ENCODE data around the gene CAPN12. TPM values are rescaled to one million over a fixed set of nuclear protein-coding genes. Genes with fewer than 3 reads are reported as not detected.
"Not testable (repeated sequence)": the region's sequence is repeated elsewhere in the genome, so short reads cannot be mapped to it uniquely, and the experiment has no call there.

CAPN12 gene
- total and polyA plus RNA-seq, 4 experiments from 2014 or later: 3.9 to 19.5 (median 13.3) TPM

- DNase-seq: no peak
- Mint-ChIP-seq H3K9me3 (peaks cover 0 to 2% (median 0%) of the 10 kb centered on the region in 8 donors), H3K36me3 (no peaks in the 10 kb centered on the region), H3K27me3 (peaks cover 0 to 2% of the 10 kb centered on the region in 2 donors), H3K4me3 (no peak overlapping the region), H3K4me1 (no peaks in the 10 kb centered on the region), H3K27ac (no peak overlapping the region)
- intact Hi-C loops (cut with micrococcal nuclease): no loop called here
- Histone ChIP-seq H3K4me3 (ENCODE audit: low read length in 2 of 2) (no peak overlapping the region), H3K9me3 (ENCODE audit: control insufficient read depth in 1 of 2, low read length in 2 of 2) (no peaks in the 10 kb centered on the region), H3K4me1 (ENCODE audit: insufficient read depth, low read length) (no peaks in the 10 kb centered on the region), H3K36me3 (ENCODE audit: insufficient read depth, low read length) (no peaks in the 10 kb centered on the region), H3K27ac (ENCODE audit: low read depth, low read length) (no peak overlapping the region), H3K27me3 (ENCODE audit: insufficient read depth, low read length) (no peaks in the 10 kb centered on the region)
- POLR2A ChIA-PET (ENCODE audit: partially characterized antibody): no interaction called here
- CTCF ChIA-PET (ENCODE audit: partially characterized antibody): no interaction called here
Observed at GRCh38 chr19:38780443-38780842, 36.2 kb upstream of the CAPN12 start.

GRCh38 chr19:38778733-38779132, 34.5 kb upstream of the CAPN12 start:
- Histone ChIP-seq H3K4me1 (ENCODE audit: insufficient read depth, low read length) (no peaks in the 10 kb centered on the region), H3K27ac (ENCODE audit: low read depth, low read length) (no peak overlapping the region), H3K9me3 (ENCODE audit: control insufficient read depth in 1 of 2, low read length in 2 of 2) (no peaks in the 10 kb centered on the region), H3K27me3 (ENCODE audit: insufficient read depth, low read length) (no peaks in the 10 kb centered on the region), H3K4me3 (ENCODE audit: low read length in 2 of 2) (no peak overlapping the region), H3K36me3 (ENCODE audit: insufficient read depth, low read length) (no peaks in the 10 kb centered on the region)
- ChIA-PET CTCF (ENCODE audit: partially characterized antibody) (no interaction called here), POLR2A (ENCODE audit: partially characterized antibody) (interaction anchor here (1.0 kb wide), 1 partner anchor 99 kb away, joined by 3 read pairs; the partner anchor contains the start of gene RINL)
- no peaks in the 10 kb centered on the region for H3K4me1 Mint-ChIP-seq
- peak overlapping the region in 1 of 7 donors; percentile 25 for H3K27ac Mint-ChIP-seq
- H3K4me3 Mint-ChIP-seq: no peak overlapping the region
- peaks cover 0 to 2% of the 10 kb centered on the region in 2 donors for H3K27me3 Mint-ChIP-seq
- H3K9me3 Mint-ChIP-seq: peaks cover 0 to 2% (median 0%) of the 10 kb centered on the region in 8 donors
- intact Hi-C loops (cut with micrococcal nuclease): no loop called here
- DNase-seq: no peak
- no peaks in the 10 kb centered on the region for H3K36me3 Mint-ChIP-seq

GRCh38 chr19:38774181-38774950, 30.1 kb upstream of the CAPN12 start:
- intact Hi-C loops (cut with micrococcal nuclease): no loop called here
- no peak overlapping the region for H3K4me3 Mint-ChIP-seq
- H3K27ac Mint-ChIP-seq: peak overlapping the region in 1 of 7 donors; percentile 53
- H3K4me1 Mint-ChIP-seq: peaks cover 3 to 5% (median 4%) of the 10 kb centered on the region in 4 donors
- CTCF ChIA-PET (ENCODE audit: partially characterized antibody): no interaction called here
- Histone ChIP-seq H3K4me3 (ENCODE audit: low read length in 2 of 2) (no peak overlapping the region), H3K9me3 (ENCODE audit: control insufficient read depth in 1 of 2, low read length in 2 of 2) (no peaks in the 10 kb centered on the region), H3K27me3 (ENCODE audit: insufficient read depth, low read length) (no peaks in the 10 kb centered on the region), H3K4me1 (ENCODE audit: insufficient read depth, low read length) (peaks cover 3% of the 10 kb centered on the region), H3K36me3 (ENCODE audit: insufficient read depth, low read length) (no peaks in the 10 kb centered on the region), H3K27ac (ENCODE audit: low read depth, low read length) (no peak overlapping the region)
- POLR2A ChIA-PET (ENCODE audit: partially characterized antibody): interaction anchor here (1.2 kb wide), 1 partner anchor 18 kb away, joined by 3 read pairs; no protein-coding TSS in a partner anchor
- no peaks in the 10 kb centered on the region for H3K27me3 Mint-ChIP-seq
- DNase-seq: no peak
- no peaks in the 10 kb centered on the region for H3K36me3 Mint-ChIP-seq
- peaks cover 0 to 2% (median 0%) of the 10 kb centered on the region in 8 donors for H3K9me3 Mint-ChIP-seq

- H3K4me3 Mint-ChIP-seq: peak within 1 kb of the TSS in 1 of 8 donors; percentile 30
- H3K36me3 ChIP-seq (ENCODE audit: insufficient read depth, low read length): no peaks in the 10 kb centered on the region
- POLR2A ChIA-PET (ENCODE audit: partially characterized antibody): interaction anchor here (1.2 kb wide), 1 partner anchor 19 kb away, joined by 3 read pairs; no protein-coding TSS in a partner anchor
- no peaks in the 10 kb centered on the region for H3K27me3 ChIP-seq (ENCODE audit: insufficient read depth, low read length)
- H3K27ac Mint-ChIP-seq: peak within 1 kb of the TSS in 1 of 7 donors; percentile 53
- no peak within 1 kb of the TSS for H3K4me3 ChIP-seq (ENCODE audit: low read length in 2 of 2)
- H3K4me1 ChIP-seq (ENCODE audit: insufficient read depth, low read length): peaks cover 6% of the 10 kb centered on the region
- no peak within 1 kb of the TSS for H3K27ac ChIP-seq (ENCODE audit: low read depth, low read length)
- CTCF ChIA-PET (ENCODE audit: partially characterized antibody): no interaction called here
- intact Hi-C loops (cut with micrococcal nuclease): no loop called here
- H3K9me3 ChIP-seq (ENCODE audit: control insufficient read depth in 1 of 2, low read length in 2 of 2): no peaks in the 10 kb centered on the region
- no peak for DNase-seq
- H3K27me3 Mint-ChIP-seq: no peaks in the 10 kb centered on the region
- H3K36me3 Mint-ChIP-seq: no peaks in the 10 kb centered on the region
- peaks cover 6 to 8% (median 7%) of the 10 kb centered on the region in 4 donors for H3K4me1 Mint-ChIP-seq
- H3K9me3 Mint-ChIP-seq: peaks cover 0 to under 1% (median 0%) of the 10 kb centered on the region in 8 donors
Observed at GRCh38 chr19:38773469-38774177, 29.3 kb upstream of the CAPN12 start, which contains the start of gene LGALS7. Gene LGALS7 (minus strand): TSS chr19:38773517. CDS start chr19:38773492, 25 bp downstream.

- CTCF ChIA-PET (ENCODE audit: partially characterized antibody); H3K27me3 ChIP-seq (ENCODE audit: insufficient read depth, low read length); H3K9me3 ChIP-seq (ENCODE audit: control insufficient read depth in 1 of 2, low read length in 2 of 2); H3K4me3 ChIP-seq (ENCODE audit: low read length in 2 of 2); DNase-seq; H3K36me3 ChIP-seq (ENCODE audit: insufficient read depth, low read length); intact Hi-C loops (cut with micrococcal nuclease); H3K9me3 Mint-ChIP-seq; H3K4me1 Mint-ChIP-seq; H3K36me3 Mint-ChIP-seq; H3K27me3 Mint-ChIP-seq; H3K4me3 Mint-ChIP-seq; POLR2A ChIA-PET (ENCODE audit: partially characterized antibody); H3K27ac ChIP-seq (ENCODE audit: low read depth, low read length); H3K4me1 ChIP-seq (ENCODE audit: insufficient read depth, low read length); H3K27ac Mint-ChIP-seq: not testable (repeated sequence)
Observed at GRCh38 chr19:38771569-38771968, 27.3 kb upstream of the CAPN12 start.

GRCh38 chr19:38770949-38771275, 26.6 kb upstream of the CAPN12 start:
- H3K27me3 Mint-ChIP-seq; intact Hi-C loops (cut with micrococcal nuclease); H3K9me3 Mint-ChIP-seq; H3K27ac ChIP-seq (ENCODE audit: low read depth, low read length); H3K4me3 ChIP-seq (ENCODE audit: low read length in 2 of 2); H3K27me3 ChIP-seq (ENCODE audit: insufficient read depth, low read length); POLR2A ChIA-PET (ENCODE audit: partially characterized antibody); H3K4me1 ChIP-seq (ENCODE audit: insufficient read depth, low read length); H3K4me1 Mint-ChIP-seq; DNase-seq; H3K36me3 Mint-ChIP-seq; H3K9me3 ChIP-seq (ENCODE audit: control insufficient read depth in 1 of 2, low read length in 2 of 2); H3K36me3 ChIP-seq (ENCODE audit: insufficient read depth, low read length); H3K27ac Mint-ChIP-seq; H3K4me3 Mint-ChIP-seq: not testable (repeated sequence)
- CTCF ChIA-PET (ENCODE audit: partially characterized antibody): interaction anchor here (1.8 kb wide), 1 partner anchor 130 kb away, joined by 11 read pairs; the partner anchor contains the start of genes NFKBIB and SIRT2

- H3K36me3 ChIP-seq (ENCODE audit: insufficient read depth, low read length); H3K27ac Mint-ChIP-seq; H3K4me1 Mint-ChIP-seq; H3K36me3 Mint-ChIP-seq; H3K4me1 ChIP-seq (ENCODE audit: insufficient read depth, low read length); H3K9me3 ChIP-seq (ENCODE audit: control insufficient read depth in 1 of 2, low read length in 2 of 2); H3K27me3 ChIP-seq (ENCODE audit: insufficient read depth, low read length); H3K27me3 Mint-ChIP-seq; H3K9me3 Mint-ChIP-seq; intact Hi-C loops (cut with micrococcal nuclease); DNase-seq: not testable (repeated sequence)
- Histone ChIP-seq H3K4me3 (ENCODE audit: low read length in 2 of 2) (peak overlapping the region in 1 of 2 donors; percentile 47), H3K27ac (ENCODE audit: low read depth, low read length) (peak overlapping the region; percentile 48)
- peak overlapping the region in 5 of 8 donors; percentile 37 to 71 (median 63) for H3K4me3 Mint-ChIP-seq
- ChIA-PET POLR2A (ENCODE audit: partially characterized antibody) (interaction anchor here (0.7 to 2.0 kb wide), 23 partner anchors 30 to 367 kb away, joined by 3 to 25 read pairs (median 6); partner anchors contain the start of genes ACTN4, ECH1, EIF3K and FAM98C), CTCF (ENCODE audit: partially characterized antibody) (interaction anchor here (0.9 to 2.0 kb wide), 21 partner anchors 10 to 367 kb away, joined by 3 to 31 read pairs (median 6); partner anchors contain the start of genes ECH1, FAM98C, MRPS12 and NFKBIB)
Observed at GRCh38 chr19:38770228-38770948, 26.1 kb upstream of the CAPN12 start.
